GM12874 (cell line): Measurements from ENCODE around the gene DNAJB13.

ENCODE experiments used
- CTCF ChIP-seq: IDR thresholded peaks from 2 replicates; pipeline ENCODE4 v1.5.1; 2011; ENCODE audit warnings: low read depth, mild to moderate bottlenecking, control low read depth, low read length, moderate library complexity; ENCODE audit not compliant: insufficient read depth

The DNAJB13 gene

DNA sequence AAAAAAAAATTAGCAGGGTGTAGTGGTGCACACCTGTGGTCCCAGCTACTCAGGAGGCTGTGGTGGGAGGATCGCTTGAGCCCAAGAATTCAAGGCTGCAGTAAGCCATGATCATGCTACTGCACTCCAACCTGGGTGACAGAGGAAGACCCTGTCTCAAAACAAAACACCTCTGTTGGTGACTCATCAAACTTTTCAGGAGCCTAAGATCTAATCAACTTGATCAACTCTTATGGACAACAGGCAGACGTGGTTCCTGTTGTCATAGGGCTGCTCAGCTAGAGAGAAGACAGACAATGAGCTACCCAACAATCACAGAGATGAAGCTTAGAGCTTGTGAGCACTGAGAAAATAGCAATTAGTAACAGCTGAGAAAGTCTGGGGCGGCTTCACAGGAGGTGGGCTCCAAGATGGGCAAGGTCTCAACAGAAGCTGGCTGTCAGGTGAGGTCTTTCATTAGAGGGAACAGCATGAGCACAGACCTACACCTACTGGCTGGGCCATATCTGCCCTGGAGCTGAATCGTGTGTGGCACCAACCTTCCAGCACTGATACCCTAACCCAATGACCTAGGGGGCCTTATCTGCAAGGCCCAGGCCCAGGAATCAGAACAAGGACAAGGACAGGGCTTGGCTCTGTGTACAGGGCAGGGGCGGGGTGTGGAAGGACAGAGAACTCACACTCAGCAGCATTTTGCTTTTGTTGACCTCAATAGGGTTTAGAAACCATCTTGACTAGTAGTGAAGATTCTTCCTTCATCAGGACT lies 65.3 kb downstream of the DNAJB13 start:
- TF ChIP-seq CTCF: no peak

GRCh38 chr11:74017631-74018030 lies 66.8 kb downstream of the DNAJB13 start:
- TF ChIP-seq CTCF: no peak

GRCh38 chr11:74018331-74019005 lies 67.6 kb downstream of the DNAJB13 start:
- TF ChIP-seq CTCF: no peak

DNA sequence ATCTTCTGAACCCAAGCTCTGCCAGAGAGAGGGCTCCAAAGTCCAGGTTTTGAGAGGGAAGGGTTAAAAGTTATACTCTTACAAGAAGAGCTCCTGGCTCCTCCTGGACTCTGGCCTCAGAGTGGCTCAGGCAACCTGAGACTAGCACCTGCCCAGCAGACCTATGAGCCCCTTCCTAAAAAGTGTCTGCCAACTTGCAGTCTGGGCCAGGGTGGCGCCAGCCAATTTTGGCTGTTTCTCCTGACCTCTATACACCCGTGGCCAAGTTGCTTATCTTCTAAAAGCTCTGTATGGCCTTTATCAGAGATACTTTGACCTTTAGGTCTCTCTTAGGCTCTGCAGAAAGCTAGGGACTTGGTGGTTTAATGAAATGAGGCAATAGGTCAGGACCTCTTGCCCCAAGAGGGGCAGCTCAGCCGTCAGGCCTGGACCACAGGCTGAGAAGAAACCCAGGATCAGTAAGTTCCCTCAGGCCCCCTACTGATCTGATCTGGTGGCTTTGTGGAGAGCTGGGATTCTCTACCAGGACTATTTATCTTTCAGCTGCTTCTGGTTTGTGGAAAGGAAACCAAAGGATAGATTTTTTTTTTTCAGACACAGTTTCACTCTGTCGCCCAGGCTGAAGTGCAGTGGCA lies 68.4 kb downstream of the DNAJB13 start:
- TF ChIP-seq CTCF: no peak

- TF ChIP-seq CTCF: no peak
Measured at GRCh38 chr11:74019860-74020259, 69.0 kb downstream of the DNAJB13 start.
